Stromal cell of bone marrow (primary cell): Measurements from ENCODE around the gene PRAC2.
"Not testable (repeated sequence)": the region's sequence is repeated elsewhere in the genome, so short reads cannot be mapped to it uniquely, and the experiment has no call there.

Source experiments
- DNase-seq: peaks from one replicate; pipeline ENCODE4 v3.0.0-alpha.2; 2012; ENCODE audit warnings: low read depth

The PRAC2 gene

GRCh38 chr17:48722915-48723422 lies at the start of gene PRAC2:
TSS of gene PRAC2 (plus strand) at chr17:48723185. CDS start at chr17:48724411, 1,226 bp downstream.
- no peak for DNase-seq

- DNase-seq: no peak
Measured at GRCh38 chr17:48676963-48677558, 45.9 kb upstream of the PRAC2 start.

GRCh38 chr17:48678141-48678971 lies 44.6 kb upstream of the PRAC2 start:
- peak; percentile 6 for DNase-seq

DNA sequence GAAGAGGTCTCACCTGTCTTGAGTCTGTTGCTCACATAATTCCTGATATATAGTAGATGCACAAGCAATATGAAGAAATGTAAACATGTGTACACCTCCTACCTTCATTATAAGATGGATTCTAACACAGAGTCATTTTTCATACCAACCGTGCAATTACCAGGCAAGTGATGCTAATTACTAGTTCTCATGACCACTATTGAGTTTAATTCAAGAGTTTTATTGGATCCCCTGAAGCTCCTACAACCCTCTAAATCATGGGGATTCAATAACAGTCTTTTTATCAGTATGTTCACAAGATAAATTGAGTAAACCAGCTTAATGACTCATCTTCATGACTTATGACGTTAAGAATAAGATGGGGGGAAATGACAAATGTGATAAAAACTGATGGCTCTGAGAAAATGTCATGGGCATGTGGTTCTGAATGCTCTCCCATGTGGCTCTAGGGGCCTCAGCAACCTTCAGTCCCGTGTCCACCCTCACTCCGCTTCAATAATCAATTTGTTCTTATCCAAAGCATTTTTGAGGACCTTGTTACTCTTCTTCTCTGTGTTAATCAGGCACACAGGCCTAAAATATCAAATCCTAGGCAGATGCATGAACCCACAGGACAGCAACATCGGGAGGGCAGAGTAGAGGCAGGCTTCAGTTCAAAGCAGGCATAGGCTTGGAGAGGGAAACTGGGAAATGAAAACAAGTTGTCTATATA lies 43.4 kb upstream of the PRAC2 start:
- no peak for DNase-seq

- DNase-seq: no peak
Measured at GRCh38 chr17:48681609-48682008, 41.4 kb upstream of the PRAC2 start.

DNA sequence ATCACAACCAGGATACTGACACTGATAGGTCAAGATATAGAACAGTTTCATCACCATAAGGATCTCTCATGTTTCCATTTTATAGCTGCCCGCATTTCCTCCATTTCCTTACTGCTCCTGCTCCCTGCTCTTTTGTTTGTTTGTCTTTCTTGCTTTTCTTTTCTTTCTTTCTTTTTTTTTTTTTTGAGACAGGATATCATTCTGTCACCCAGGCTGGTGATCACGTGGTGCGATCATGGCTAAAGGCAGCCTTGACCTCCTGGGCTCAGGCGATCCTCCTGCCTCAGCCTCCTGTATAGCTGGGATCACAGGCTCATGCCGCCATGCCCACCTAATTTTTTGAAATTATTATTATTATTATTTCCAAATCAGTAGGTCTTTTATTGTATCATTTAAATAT lies 32.3 kb upstream of the PRAC2 start:
- no peak for DNase-seq

DNA sequence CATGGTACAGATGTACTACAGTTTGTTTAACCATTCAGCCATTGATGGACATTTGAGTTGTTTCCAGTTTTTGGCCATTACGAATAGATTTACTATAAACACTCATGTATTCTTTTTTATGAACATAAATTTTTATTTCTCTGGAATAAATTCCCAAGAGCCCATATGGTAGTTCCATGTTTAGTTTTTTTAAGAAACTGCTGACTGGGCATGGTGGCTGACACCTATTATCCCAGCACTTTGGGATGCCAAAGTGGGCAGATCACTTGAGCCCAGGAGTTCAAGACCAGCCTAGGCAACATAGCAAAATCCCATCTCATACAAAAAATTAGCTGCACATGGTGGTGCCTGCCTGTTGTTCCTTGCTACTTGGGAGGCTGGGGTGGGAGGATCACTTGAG lies 30.9 kb upstream of the PRAC2 start:
- DNase-seq: no peak

DNA sequence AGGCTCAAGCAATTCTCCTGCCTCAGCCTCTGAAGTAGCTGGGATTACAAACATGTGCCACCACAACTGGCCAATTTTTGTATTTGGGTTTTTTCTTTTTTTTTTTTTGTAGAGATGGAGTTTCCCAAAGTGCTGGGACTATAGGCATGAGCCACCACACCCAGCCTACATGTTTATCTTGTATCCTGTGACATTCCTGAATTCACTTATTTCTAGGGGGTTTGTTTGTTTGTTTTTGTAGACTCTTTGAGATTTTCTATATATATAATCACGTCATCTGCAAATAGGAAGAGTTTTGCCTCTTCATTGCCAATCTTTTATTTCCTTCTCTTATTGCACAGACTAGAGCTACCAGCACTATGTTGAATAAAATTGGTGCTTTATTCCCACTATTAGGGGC lies 29.8 kb upstream of the PRAC2 start:
- no peak for DNase-seq

GRCh38 chr17:48701864-48702532 lies 21.0 kb upstream of the PRAC2 start:
- no peak for DNase-seq

GRCh38 chr17:48704361-48705248 lies 18.4 kb upstream of the PRAC2 start:
- DNase-seq: no peak

GRCh38 chr17:48711128-48711527 lies 11.9 kb upstream of the PRAC2 start:
- no peak for DNase-seq

GRCh38 chr17:48715496-48716399 lies 7.2 kb upstream of the PRAC2 start:
- DNase-seq: no peak

DNA sequence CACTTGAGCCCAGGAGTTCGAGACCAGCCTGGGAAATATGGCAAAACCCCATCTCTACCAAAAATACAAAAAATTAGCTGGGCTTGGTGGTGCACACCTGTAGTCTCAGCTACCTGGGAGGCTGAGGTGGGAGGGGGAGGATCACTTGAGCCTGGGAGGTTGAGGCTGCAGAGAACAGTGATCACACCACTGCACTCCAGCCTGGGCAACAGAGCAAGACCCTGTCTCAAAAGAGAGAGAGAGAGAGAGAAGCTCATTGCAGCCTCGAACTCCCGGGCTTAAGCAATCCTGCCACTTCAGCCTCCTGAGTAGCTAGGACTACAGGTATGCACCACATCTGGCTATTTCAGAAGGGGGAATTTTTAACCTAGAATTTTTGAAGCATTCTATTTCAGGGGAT lies 6.4 kb upstream of the PRAC2 start:
- DNase-seq: not testable (repeated sequence)

- no peak for DNase-seq
Measured at GRCh38 chr17:48717367-48718226, 5.4 kb upstream of the PRAC2 start.

- no peak for DNase-seq
Measured at GRCh38 chr17:48718227-48718760, 4.7 kb upstream of the PRAC2 start.

DNA sequence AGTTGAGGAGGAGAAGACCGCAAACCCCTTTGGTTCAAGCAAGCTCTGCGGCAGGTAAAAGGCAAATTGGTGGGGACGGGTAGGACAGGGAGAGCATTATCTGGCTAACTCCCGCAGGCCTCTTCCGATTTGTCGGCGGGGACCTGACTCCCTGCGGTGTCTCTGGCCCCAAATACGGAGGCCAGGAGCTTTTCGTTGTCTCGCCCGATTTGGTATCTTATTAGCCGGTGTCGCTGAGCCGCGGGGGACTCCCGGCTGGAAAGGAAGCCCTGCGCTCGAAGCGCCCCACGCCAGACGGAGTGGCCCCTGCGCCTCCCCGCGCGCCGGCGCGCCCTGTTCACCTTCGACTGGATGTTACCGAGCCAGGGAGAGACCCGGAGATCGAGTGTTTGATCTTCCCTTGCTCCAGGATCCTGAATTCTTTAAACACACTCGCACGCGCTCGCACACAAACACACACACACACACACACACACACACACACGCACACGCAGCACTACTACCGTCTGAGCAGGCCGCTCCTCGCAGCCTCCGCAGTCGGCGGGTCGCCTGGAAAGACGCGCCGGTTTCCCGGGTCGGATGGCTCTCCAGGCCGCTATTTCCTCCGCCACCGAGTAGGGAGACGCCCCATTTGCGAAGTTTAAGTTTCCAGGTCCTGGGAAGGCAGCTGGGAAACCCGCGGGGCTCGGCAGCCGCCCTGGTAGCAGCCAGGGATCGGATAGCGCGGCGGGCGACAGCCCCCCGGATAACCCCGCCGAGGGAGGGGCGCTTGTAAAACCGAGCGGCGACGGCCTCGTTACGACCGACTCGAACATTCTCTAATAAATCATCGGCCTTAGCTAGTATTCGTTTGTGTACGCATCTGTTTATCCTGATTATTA lies 4.0 kb upstream of the PRAC2 start:
- no peak for DNase-seq

GRCh38 chr17:48719642-48720265 lies 3.2 kb upstream of the PRAC2 start:
- no peak for DNase-seq
